ENCODE data around the gene LNX1.

- TF ChIP-seq CSRNP3 (CRISPR knock-in tag; IDR thresholded peaks at IDR 0.05) (no peak), GLIS3 (CRISPR knock-in tag; IDR thresholded peaks at IDR 0.05) (no peak), ZFP3 (CRISPR knock-in tag; IDR thresholded peaks at IDR 0.05) (no peak), SNAI2 (CRISPR knock-in tag; IDR thresholded peaks at IDR 0.05) (no peak), ZC3H10 (CRISPR knock-in tag; IDR thresholded peaks at IDR 0.05) (no peak), ZNF565 (CRISPR knock-in tag; conservative IDR thresholded peaks at IDR 0.05; ENCODE audit: low read depth) (no peak)
These were observed 83.5 kb downstream of the LNX1 start for GRCh38 chr4:53507671-53508286.
